Measurements from ENCODE around the gene CD44. TPM values are rescaled to one million over a fixed set of nuclear protein-coding genes. Genes with fewer than 3 reads are reported as not detected.

CD44 gene
- total RNA-seq, 2 experiments from 2014 or later, result 518 to 534 TPM

DNA sequence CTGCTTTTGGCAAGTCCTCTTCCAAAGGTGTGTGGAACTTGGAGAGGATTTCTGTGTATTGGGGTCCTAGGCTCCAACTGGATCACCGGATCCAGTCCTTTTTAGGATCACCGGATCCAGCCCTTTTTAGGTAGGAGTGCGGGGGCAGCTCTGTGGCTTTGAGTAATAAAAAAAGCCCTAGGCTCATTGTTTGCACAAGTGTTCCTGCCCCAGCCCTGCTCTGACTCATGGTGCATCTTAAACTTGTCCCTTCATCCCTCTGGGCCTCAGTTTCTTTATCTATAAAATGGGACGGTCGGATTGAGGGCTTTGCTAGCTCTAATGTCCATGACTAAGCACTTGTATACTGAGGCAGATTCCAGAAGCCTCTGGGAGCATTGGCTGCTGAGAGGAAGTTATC is 22.7 kb upstream of the CD44 start:
- Mint-ChIP-seq H3K36me3 (ENCODE audit: low read depth) (peaks cover 13% of the 10 kb centered on the region), H3K27me3 (peaks cover 17% of the 10 kb centered on the region), H3K4me3 (no peak overlapping the region), H3K27ac (no peak overlapping the region), H3K4me1 (peaks cover 27% of the 10 kb centered on the region), H3K9me3 (no peaks in the 10 kb centered on the region)
- no peak for DNase-seq
- ChIA-PET POLR2A (no interaction called here), CTCF (interaction anchor here (1.0 to 1.3 kb wide), 3 partner anchors 9 to 57 kb away, joined by 3 read pairs; no protein-coding TSS in a partner anchor)

- H3K4me1 Mint-ChIP-seq, result peaks cover 27% of the 10 kb centered on the region
- ChIA-PET POLR2A (interaction anchor here (0.5 to 0.6 kb wide), 2 partner anchors 102 to 836 kb away, joined by 3 to 4 read pairs; no protein-coding TSS in a partner anchor), CTCF (interaction anchor here (1.0 to 1.4 kb wide), 6 partner anchors 8 to 104 kb away, joined by 3 to 5 read pairs (median 3); no protein-coding TSS in a partner anchor)
- no peak overlapping the region for H3K27ac Mint-ChIP-seq
- peaks cover 18% of the 10 kb centered on the region for H3K27me3 Mint-ChIP-seq
- H3K36me3 Mint-ChIP-seq (ENCODE audit: low read depth), result peaks cover 16% of the 10 kb centered on the region
- H3K4me3 Mint-ChIP-seq, result no peak overlapping the region
- peaks cover 2% of the 10 kb centered on the region for H3K9me3 Mint-ChIP-seq
- no peak for DNase-seq
These were observed 22.0 kb upstream of the CD44 start for GRCh38 chr11:35116762-35117640.

GRCh38 chr11:35118906-35119305 is 20.1 kb upstream of the CD44 start:
- H3K4me1 Mint-ChIP-seq, result peaks cover 41% of the 10 kb centered on the region
- no peak overlapping the region for H3K27ac Mint-ChIP-seq
- peaks cover 13% of the 10 kb centered on the region for H3K36me3 Mint-ChIP-seq (ENCODE audit: low read depth)
- no peak overlapping the region for H3K4me3 Mint-ChIP-seq
- DNase-seq, result no peak
- H3K9me3 Mint-ChIP-seq, result peaks cover 2% of the 10 kb centered on the region
- peaks cover 13% of the 10 kb centered on the region for H3K27me3 Mint-ChIP-seq
- POLR2A ChIA-PET, result no interaction called here
- CTCF ChIA-PET, result no interaction called here

DNA sequence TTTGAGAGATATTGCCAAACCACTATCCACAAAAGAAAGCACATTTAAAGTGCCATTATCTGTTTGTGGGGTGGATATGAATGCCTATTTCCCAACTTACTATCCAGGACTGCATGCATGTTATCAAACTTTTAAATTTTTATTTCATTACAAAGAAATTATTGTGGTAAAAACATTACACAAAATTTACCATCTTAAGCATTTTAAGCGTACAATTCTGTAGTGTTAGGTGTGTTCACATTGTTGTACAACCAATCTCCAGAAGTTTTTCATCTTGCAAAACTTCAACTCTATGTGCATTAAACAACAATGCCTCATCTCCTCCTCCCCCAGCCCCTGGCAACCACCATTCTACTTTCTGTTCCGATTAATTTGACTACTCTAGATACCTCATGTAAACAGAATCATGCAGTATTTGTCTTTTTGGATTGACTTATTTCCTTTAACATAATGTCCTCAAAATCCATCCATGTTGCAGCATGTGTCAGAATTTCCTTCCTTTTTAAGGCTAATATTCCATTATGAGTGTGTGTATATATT is 17.6 kb upstream of the CD44 start:
- CTCF ChIA-PET, result no interaction called here
- POLR2A ChIA-PET, result no interaction called here
- peaks cover 10% of the 10 kb centered on the region for H3K27me3 Mint-ChIP-seq
- no peak overlapping the region for H3K4me3 Mint-ChIP-seq
- peaks cover 59% of the 10 kb centered on the region for H3K4me1 Mint-ChIP-seq
- H3K27ac Mint-ChIP-seq, result peak overlapping the region; percentile 14
- H3K36me3 Mint-ChIP-seq (ENCODE audit: low read depth), result peaks cover 13% of the 10 kb centered on the region
- H3K9me3 Mint-ChIP-seq, result peaks cover 2% of the 10 kb centered on the region
- no peak for DNase-seq

DNA sequence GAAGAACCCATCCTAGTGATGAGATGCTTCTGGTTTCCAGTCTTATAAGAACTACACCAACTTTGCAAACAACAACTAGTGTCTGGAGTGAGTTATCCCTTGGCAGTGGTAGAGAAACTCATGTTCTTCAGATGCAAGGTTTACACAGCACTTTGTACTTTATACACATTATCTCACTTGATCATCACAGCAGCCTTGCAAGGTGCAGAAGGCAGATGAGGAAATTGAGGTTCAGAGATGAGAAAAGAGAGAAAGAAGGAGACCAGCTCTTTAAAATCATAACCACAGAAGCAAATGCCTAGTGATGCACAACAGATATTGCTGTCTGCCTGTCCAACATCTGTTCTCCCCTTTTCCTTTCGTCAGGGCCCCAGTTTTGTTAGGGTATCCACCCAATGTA is 16.7 kb upstream of the CD44 start:
- Mint-ChIP-seq H3K9me3 (peaks cover 2% of the 10 kb centered on the region), H3K27ac (peak overlapping the region; percentile 38), H3K27me3 (peaks cover 10% of the 10 kb centered on the region), H3K4me1 (peaks cover 67% of the 10 kb centered on the region), H3K4me3 (no peak overlapping the region), H3K36me3 (ENCODE audit: low read depth) (peaks cover 17% of the 10 kb centered on the region)
- peak; percentile 31 for DNase-seq
- CTCF ChIA-PET, result interaction anchor here (3.0 kb wide), 1 partner anchor 17 kb away, joined by 15 read pairs; the partner anchor contains the start of gene CD44
- POLR2A ChIA-PET, result no interaction called here

DNA sequence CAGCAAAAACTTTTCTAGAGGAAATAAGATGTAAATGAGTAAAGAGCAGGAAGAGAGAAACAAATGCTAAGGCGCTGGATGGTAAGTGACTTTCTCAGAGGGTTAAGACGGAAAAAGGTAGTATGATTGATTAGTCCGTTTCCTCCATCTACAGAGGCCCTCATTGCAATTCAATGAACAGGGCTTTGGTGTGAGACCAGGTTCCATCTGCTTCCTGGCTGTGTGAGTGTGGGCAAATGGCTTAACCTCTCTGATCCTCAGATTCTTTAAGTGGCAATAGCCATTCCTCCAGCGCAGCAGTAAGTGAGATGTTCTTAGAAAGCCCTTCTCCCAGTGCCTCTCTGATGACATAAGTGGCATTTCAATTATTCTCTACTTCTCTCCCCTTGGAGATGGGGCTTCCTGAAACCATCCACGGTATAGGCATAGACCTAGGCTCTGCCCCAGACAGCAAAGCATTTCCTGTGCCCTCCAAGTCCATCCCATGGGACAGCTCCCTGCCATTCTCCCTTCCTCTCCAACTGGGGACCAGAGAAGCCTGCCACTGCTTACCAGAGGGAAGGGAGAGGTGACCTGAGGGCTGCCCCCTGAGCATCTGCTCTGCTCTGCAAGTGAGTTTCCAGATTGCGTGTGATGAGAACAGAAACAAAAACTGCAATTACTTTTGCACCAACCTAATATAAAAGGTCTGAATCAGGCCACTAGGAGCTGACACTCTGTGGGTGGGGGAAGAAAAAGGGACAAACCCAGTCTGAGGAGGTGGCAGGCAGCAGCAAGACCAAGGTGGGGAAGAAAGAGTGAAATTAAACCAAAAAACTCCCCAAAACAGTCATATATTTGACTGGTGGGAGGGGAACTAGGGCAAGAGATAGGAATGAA is 12.7 kb upstream of the CD44 start:
- Mint-ChIP-seq H3K27ac (peak overlapping the region; percentile 80), H3K4me1 (peaks cover 57% of the 10 kb centered on the region), H3K36me3 (ENCODE audit: low read depth) (peaks cover 8% of the 10 kb centered on the region), H3K4me3 (peak overlapping the region; percentile 15), H3K27me3 (peaks cover 1% of the 10 kb centered on the region), H3K9me3 (peaks cover 2% of the 10 kb centered on the region)
- ChIA-PET POLR2A (no interaction called here), CTCF (interaction anchor here (1.5 to 2.1 kb wide), 2 partner anchors 8 to 13 kb away, joined by 5 to 6 read pairs; partner anchors contain the start of gene CD44)
- peak; percentile 29 for DNase-seq

DNA sequence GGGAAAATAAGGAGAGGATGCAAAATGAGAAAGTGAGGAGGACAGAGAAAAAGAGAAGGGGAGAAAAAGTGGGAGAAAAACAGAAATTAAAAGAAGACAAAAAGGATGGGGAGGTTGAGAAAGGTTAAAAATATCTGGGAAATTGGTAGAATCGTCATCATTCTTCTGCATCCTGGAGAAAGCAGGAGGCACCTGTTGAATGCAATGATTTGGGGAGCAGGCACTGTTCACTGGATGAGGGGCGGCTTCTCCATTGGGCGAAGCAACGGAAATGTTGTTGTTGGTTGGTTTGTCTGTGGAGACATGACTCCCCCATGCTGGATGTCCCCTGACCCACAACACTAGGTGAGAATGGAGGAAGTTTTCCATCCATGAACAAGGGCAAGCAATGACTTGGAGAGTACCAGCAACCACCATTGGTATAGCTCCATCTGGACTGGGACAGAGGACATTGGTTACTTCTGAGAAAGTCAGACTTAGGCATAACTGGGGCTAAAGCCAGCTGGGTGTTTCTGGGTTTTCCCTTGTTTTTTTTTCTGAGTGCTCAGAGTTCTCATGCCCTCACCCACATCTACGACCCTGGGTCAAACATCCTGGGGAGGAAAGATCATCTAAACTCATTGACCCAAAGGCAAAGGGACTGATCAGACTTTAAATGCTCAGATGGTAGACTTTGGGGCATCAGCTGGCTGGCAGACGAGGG is 11.9 kb upstream of the CD44 start:
- peaks cover 57% of the 10 kb centered on the region for H3K4me1 Mint-ChIP-seq
- no peaks in the 10 kb centered on the region for H3K9me3 Mint-ChIP-seq
- ChIA-PET POLR2A (no interaction called here), CTCF (interaction anchor here (1.5 kb wide), 1 partner anchor 12 kb away, joined by 5 read pairs; the partner anchor contains the start of gene CD44)
- H3K27ac Mint-ChIP-seq, result peak overlapping the region; percentile 80
- no peaks in the 10 kb centered on the region for H3K27me3 Mint-ChIP-seq
- no peak for DNase-seq
- peaks cover 5% of the 10 kb centered on the region for H3K36me3 Mint-ChIP-seq (ENCODE audit: low read depth)
- H3K4me3 Mint-ChIP-seq, result no peak overlapping the region

- H3K4me3 Mint-ChIP-seq, result no peak overlapping the region
- H3K27me3 Mint-ChIP-seq, result no peaks in the 10 kb centered on the region
- POLR2A ChIA-PET, result no interaction called here
- peaks cover 53% of the 10 kb centered on the region for H3K4me1 Mint-ChIP-seq
- H3K27ac Mint-ChIP-seq, result no peak overlapping the region
- no peak for DNase-seq
- peaks cover 3% of the 10 kb centered on the region for H3K9me3 Mint-ChIP-seq
- CTCF ChIA-PET, result interaction anchor here (0.7 kb wide), 1 partner anchor 91 kb away, joined by 4 read pairs; no protein-coding TSS in a partner anchor
- H3K36me3 Mint-ChIP-seq (ENCODE audit: low read depth), result peaks cover 5% of the 10 kb centered on the region
These were observed 11.4 kb upstream of the CD44 start for GRCh38 chr11:35127619-35128018.

GRCh38 chr11:35131094-35131493 is 7.9 kb upstream of the CD44 start:
- no peak for DNase-seq
- no peak overlapping the region for H3K27ac Mint-ChIP-seq
- ChIA-PET CTCF (no interaction called here), POLR2A (no interaction called here)
- H3K4me1 Mint-ChIP-seq, result peaks cover 30% of the 10 kb centered on the region
- no peak overlapping the region for H3K4me3 Mint-ChIP-seq
- H3K27me3 Mint-ChIP-seq, result no peaks in the 10 kb centered on the region
- H3K9me3 Mint-ChIP-seq, result peaks cover 3% of the 10 kb centered on the region
- peaks cover 4% of the 10 kb centered on the region for H3K36me3 Mint-ChIP-seq (ENCODE audit: low read depth)

DNA sequence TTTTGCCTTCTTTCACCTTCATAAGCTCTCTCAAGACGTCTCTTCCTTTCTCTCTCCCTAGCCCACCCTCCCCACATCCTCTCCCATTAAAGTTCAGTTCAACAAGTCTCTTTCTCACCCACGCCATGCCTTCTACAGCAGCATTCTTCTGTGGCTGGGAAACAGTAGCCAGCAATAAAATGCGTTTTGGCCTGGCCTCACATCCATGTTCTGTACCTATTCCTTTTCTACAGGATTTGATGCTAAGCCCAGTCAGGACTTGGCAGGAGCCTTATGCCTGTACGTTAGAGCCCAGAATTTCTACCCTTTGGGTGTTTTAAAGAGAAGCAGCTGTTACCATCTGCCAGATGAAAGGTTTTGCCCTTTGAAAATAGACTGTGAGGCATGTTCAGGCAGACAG is 7.1 kb upstream of the CD44 start:
- peaks cover 3% of the 10 kb centered on the region for H3K9me3 Mint-ChIP-seq
- no peak overlapping the region for H3K4me3 Mint-ChIP-seq
- ChIA-PET CTCF (no interaction called here), POLR2A (no interaction called here)
- peaks cover 24% of the 10 kb centered on the region for H3K4me1 Mint-ChIP-seq
- peaks cover 2% of the 10 kb centered on the region for H3K36me3 Mint-ChIP-seq (ENCODE audit: low read depth)
- H3K27ac Mint-ChIP-seq, result no peak overlapping the region
- DNase-seq, result no peak
- no peaks in the 10 kb centered on the region for H3K27me3 Mint-ChIP-seq

GRCh38 chr11:35133656-35134055 is 5.3 kb upstream of the CD44 start:
- H3K4me1 Mint-ChIP-seq, result peaks cover 34% of the 10 kb centered on the region
- no peak overlapping the region for H3K27ac Mint-ChIP-seq
- peaks cover 3% of the 10 kb centered on the region for H3K9me3 Mint-ChIP-seq
- H3K4me3 Mint-ChIP-seq, result no peak overlapping the region
- CTCF ChIA-PET, result interaction anchor here (1.3 to 2.6 kb wide), 2 partner anchors 9 to 12 kb away, joined by 4 to 6 read pairs; no protein-coding TSS in a partner anchor
- no peak for DNase-seq
- peaks cover 2% of the 10 kb centered on the region for H3K36me3 Mint-ChIP-seq (ENCODE audit: low read depth)
- POLR2A ChIA-PET, result no interaction called here
- H3K27me3 Mint-ChIP-seq, result no peaks in the 10 kb centered on the region

All from activated CD4-positive, alpha-beta T cell treated with anti-CD3 and anti-CD28 coated beads, Interleukin-2, amount 10 ng/mL, durations not matched to agents 7 days and 5 days (primary cell).